ENCODE measurements around the gene HSDL1.

HSDL1 gene

GRCh38 chr16:84138824-84139627 is 6.0 kb downstream of the HSDL1 start:
- no peak for TF ChIP-seq CTCF (IDR thresholded peaks at IDR 0.05; ENCODE audit: insufficient read depth, low read depth, low read length, missing control alignments)
- peak; percentile 89 for DNase-seq (ENCODE audit: low read depth)
- no peak overlapping the region for H3K4me3 ChIP-seq (ENCODE audit: low read depth, low read length)

- H3K4me3 ChIP-seq (ENCODE audit: low read depth, low read length) = no peak overlapping the region
- no peak for DNase-seq (ENCODE audit: low read depth)
Measured at GRCh38 chr16:84138500-84138823, 6.5 kb downstream of the HSDL1 start.

GRCh38 chr16:84137769-84138357 is 7.1 kb downstream of the HSDL1 start:
- H3K4me3 ChIP-seq (ENCODE audit: low read depth, low read length) = no peak overlapping the region
- no peak for DNase-seq (ENCODE audit: low read depth)
- no peak for TF ChIP-seq CTCF (IDR thresholded peaks at IDR 0.05; ENCODE audit: insufficient read depth, low read depth, low read length, missing control alignments)

More at GRCh38 chr16:84138500-84138823, 6.5 kb downstream of the HSDL1 start:
- no peak for TF ChIP-seq CTCF (IDR thresholded peaks at IDR 0.05; ENCODE audit: insufficient read depth, low read depth, low read length, missing control alignments)

- no peak overlapping the region for H3K4me3 ChIP-seq (ENCODE audit: low read depth, low read length)
- DNase-seq (ENCODE audit: low read depth) = no peak
- TF ChIP-seq CTCF (IDR thresholded peaks at IDR 0.05; ENCODE audit: insufficient read depth, low read depth, low read length, missing control alignments) = no peak
Measured at GRCh38 chr16:84137287-84137686, 7.7 kb downstream of the HSDL1 start.

GRCh38 chr16:84136331-84137125 is 8.4 kb downstream of the HSDL1 start:
- TF ChIP-seq CTCF (IDR thresholded peaks at IDR 0.05; ENCODE audit: insufficient read depth, low read depth, low read length, missing control alignments) = no peak
- H3K4me3 ChIP-seq (ENCODE audit: low read depth, low read length) = no peak overlapping the region
- DNase-seq (ENCODE audit: low read depth) = no peak

- H3K4me3 ChIP-seq (ENCODE audit: low read depth, low read length) = no peak overlapping the region
- TF ChIP-seq CTCF (IDR thresholded peaks at IDR 0.05; ENCODE audit: insufficient read depth, low read depth, low read length, missing control alignments) = no peak
- no peak for DNase-seq (ENCODE audit: low read depth)
Measured at GRCh38 chr16:84132527-84133285, 12.3 kb downstream of the HSDL1 start.
